Epithelial cell of proximal tubule (primary cell): ENCODE data around the gene PKD1L1. TPM values are rescaled to one million over a fixed set of nuclear protein-coding genes. Genes with fewer than 3 reads are reported as not detected.
"Not testable (repeated sequence)": the region's sequence is repeated elsewhere in the genome, so short reads cannot be mapped to it uniquely, and the experiment has no call there.

Source experiments
- DNase-seq: peaks from one replicate; pipeline ENCODE4 v3.0.0-alpha.2; 2011; ENCODE audit warnings: low read depth
- H3K4me3 ChIP-seq: 2 replicates; pipeline ENCODE4 v1.5.1; 2011; ENCODE audit warnings: low read depth, mild to moderate bottlenecking, low read length
- CTCF ChIP-seq: conservative IDR thresholded peaks from 2 replicates; pipeline ENCODE4 v1.5.1; 2012; ENCODE audit warnings: low read depth, mild to moderate bottlenecking, low read length
- total RNA-seq: library from RNA; depleted of rRNA; stranded (reverse); fragments of >200 nt; gene quantifications from 2 replicates; pipeline ENCODE4 v1.2.3, GENCODE V29; 2015

The PKD1L1 gene
- total RNA-seq, 1 donor from 2014 or later, result not detected

DNA sequence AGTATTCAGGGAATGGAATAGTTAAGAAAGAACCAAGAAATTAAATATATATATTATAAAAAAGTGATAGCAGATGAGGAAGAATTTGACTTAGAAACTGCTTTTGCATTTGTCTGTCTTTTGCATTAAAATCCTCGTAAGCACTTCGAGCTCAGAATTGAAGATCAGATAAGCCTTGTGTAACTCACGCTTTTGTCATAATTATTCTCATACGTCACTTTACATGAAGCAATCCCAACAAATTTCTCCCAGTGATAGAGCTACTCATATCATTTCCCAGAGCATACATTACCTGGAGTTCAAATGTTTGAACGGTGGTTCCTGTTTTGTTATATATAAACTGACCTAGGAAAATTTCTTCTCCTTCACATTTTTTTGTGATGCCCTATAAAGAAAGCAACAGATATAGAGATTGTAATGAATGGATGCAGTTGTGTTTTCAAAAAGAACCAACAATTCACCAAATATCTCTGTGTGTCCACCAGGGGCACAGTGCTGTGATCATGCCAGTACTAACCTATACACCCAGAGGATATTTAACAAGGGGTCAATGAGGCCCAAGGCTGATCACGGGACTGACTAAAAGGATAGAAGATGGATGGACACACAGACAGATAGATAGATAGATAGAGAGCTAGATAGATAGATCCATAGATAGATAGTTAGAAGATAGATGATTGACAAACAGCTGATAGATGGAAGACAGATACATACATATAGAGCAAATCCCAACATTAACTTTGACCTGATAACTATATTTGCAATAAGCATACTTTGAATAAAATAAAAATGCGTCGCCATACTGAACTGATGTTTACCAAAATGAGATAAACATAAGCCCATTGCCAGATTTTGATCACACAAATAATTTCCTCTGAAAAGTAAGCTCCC is 40.5 kb upstream of the PKD1L1 start:
- TF ChIP-seq CTCF, result peak; percentile 55
- DNase-seq, result no peak
- H3K4me3 ChIP-seq, result no peak overlapping the region

- TF ChIP-seq CTCF, result no peak
Observed at GRCh38 chr7:47982610-47983009, 34.3 kb upstream of the PKD1L1 start.

GRCh38 chr7:47980648-47981047 is 32.4 kb upstream of the PKD1L1 start:
- not testable (repeated sequence) for DNase-seq

More at GRCh38 chr7:47982610-47983009, 34.3 kb upstream of the PKD1L1 start:
- DNase-seq, result no peak
- no peak overlapping the region for H3K4me3 ChIP-seq

DNA sequence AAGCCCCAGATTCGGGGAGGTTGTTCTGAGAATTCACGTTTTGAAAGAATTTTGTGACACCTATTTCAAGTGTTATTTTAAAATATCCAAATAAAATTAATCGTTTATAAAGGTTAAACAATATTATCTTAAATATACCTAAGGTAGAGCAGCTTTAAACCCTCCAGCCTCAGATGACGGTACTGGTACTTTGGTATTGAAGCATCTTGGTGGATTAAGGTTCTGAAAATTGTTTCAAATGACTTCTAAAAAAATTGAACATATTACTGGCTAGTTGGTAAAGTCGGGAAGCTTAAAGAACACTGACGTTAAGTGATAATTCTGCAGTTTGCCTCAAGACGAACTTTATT is 31.5 kb upstream of the PKD1L1 start:
- peak overlapping the region; percentile 77 for H3K4me3 ChIP-seq
- DNase-seq, result no peak
- no peak for TF ChIP-seq CTCF

More at GRCh38 chr7:47980648-47981047, 32.4 kb upstream of the PKD1L1 start:
- H3K4me3 ChIP-seq, result not testable (repeated sequence)

DNA sequence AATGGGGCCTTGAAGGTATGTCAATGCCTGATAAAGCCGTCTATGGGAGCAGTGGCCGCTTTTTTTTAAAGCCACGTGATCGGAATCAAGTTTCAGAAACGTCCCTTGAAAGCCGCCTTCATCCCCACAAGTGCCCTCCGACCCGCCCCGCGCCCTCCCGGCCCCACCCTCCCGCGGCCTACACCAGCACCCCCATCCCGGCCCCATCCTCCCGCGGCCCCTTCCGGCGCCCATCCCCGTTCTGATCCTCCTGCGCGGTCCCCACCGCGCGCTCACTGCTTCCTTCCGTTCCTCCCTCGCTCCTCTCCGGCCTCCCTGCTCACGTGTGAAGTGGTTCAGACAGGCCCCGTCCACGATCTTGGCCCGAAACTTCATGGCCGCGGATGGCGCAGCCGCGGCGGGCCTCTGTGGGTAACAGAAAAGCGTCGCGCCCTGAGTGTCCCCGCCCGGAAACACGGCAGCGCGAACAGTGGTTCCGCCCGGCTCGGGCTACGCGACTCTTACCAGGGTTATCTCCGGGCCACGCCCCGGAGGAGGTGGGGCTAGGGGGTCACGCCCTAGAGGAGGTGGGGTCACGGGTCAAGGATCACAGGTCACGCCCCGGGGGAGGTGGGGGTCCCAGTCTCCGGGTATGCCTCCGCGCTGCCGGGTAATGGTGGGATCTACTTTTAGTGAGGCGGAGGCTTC is 31.0 kb upstream of the PKD1L1 start, which contains the start of gene HUS1:
Gene HUS1 (minus strand): TSS at position 471 of the 687 bp plus-strand sequence. CDS start 96 bp downstream, at position 375.
- TF ChIP-seq CTCF, result no peak
- H3K4me3 ChIP-seq, result peak within 1 kb of the TSS; percentile 77
- DNase-seq, result no peak

- no peak for TF ChIP-seq CTCF
- no peak for DNase-seq
- peak overlapping the region; percentile 77 for H3K4me3 ChIP-seq
Observed at GRCh38 chr7:47978790-47979144, 30.5 kb upstream of the PKD1L1 start.

DNA sequence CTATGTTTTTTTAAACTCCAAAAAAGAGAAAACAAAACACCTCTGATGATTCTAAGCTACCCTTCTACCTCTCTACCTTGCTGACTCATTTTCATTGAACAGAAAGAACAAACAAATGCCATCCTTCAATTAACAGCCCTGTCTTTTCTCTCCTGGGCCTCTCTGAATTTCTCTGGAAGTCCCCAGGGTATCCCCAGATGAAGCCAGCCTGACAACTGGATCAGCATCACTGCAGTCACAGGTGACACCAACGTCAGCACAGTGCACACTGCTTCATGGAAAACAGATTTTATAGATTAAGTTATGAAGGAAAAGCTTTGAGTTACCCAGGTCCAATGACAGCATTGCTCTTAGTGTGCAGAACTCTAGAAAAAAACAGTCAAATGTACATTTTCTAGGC is 25.5 kb upstream of the PKD1L1 start:
- no peak for DNase-seq
- no peak for TF ChIP-seq CTCF
- H3K4me3 ChIP-seq, result no peak overlapping the region
